HCT116 (cell line): Measurements from ENCODE around the gene SRRM1. TPM values are rescaled to one million over a fixed set of nuclear protein-coding genes. Genes with fewer than 3 reads are reported as not detected.

Experiments
- ATAC-seq: fragments of 200-7000 bp; cut with Tn5 transposase; 2 replicates; pipeline ENCODE4 v1.9.1; 2020; ENCODE audit warnings: mild to moderate bottlenecking, moderate library complexity
- BruUV-seq: library from RNA; stranded (reverse); fragments of 400-500 nt; replicated peaks from 2 replicates; lab custom pipeline; 2021; lab: Mats Ljungman, UMichigan
- CTCF ChIA-PET: fragments of 300-600 bp; sonication (Branson Sonifier 250); formaldehyde crosslinking; loops from one replicate; lab custom pipeline; 2021; ENCODE audit warnings: antibody characterized with exemption; lab: Charles Lee
- POLR2A ChIA-PET: fragments of 300-600, 350-600 bp; sonication (Branson Sonifier 250); formaldehyde crosslinking; loops from one replicate; lab custom pipeline; 2021; ENCODE audit warnings: antibody characterized with exemption; lab: Charles Lee
- RAD21 ChIA-PET, 2 experiments: fragments of 300-600 bp; sonication (Branson Sonifier 250); formaldehyde crosslinking; loops; one replicate each; lab custom pipeline; 2023; ENCODE audit warnings: low total read pairs in 2 of 2; ENCODE audit not compliant: uncharacterized antibody in 2 of 2, unreplicated experiment in 2 of 2, low non-redundant PET in 1 of 2; lab: Charles Lee
- DNase-seq: peaks from one replicate; pipeline ENCODE4 v3.0.0-alpha.2; 2010; ENCODE audit warnings: low read depth, low spot score
- H2AFZ ChIP-seq: fragments of 200-600 bp; shearing (Covaris generic), sonication (generic); 2 replicates; pipeline ENCODE4 v1.6.1; 2017; ENCODE audit warnings: low read depth, mixed run types, mixed read lengths, antibody characterized with exemption, low read length; ENCODE audit not compliant: poor library complexity, severe bottlenecking
- H3K27ac ChIP-seq: 2 replicates; pipeline ENCODE4 v1.5.1; 2012; ENCODE audit warnings: low read depth, low read length
- H3K27me3 ChIP-seq: fragments of 200-600 bp; sonication (generic); 2 replicates; pipeline ENCODE4 v1.6.1; 2016; ENCODE audit warnings: mixed run types, low read length, mixed read lengths; ENCODE audit not compliant: insufficient read depth
- H3K36me3 ChIP-seq, 2 experiments: fragments of 200-500 bp in 1 of 2; fragments of 200-600 bp in 1 of 2; sonication (Bioruptor generic) in 1 of 2; sonication (generic) in 1 of 2; 2 replicates each; pipeline versions ENCODE4 v1.5.1 to v1.6.1; 2014 to 2016; ENCODE audit warnings: low read length in 2 of 2, inconsistent platforms in 1 of 2, mixed read lengths in 1 of 2, mixed run types in 1 of 2; ENCODE audit not compliant: insufficient read depth in 2 of 2, control insufficient read depth in 1 of 2
- H3K4me1 ChIP-seq, 2 experiments: fragments of 200-600 bp in 1 of 2; sonication (generic) in 1 of 2; 2 replicates each; pipeline versions ENCODE4 v1.5.1 to v1.6.1; 2012 to 2017; ENCODE audit warnings: low read length in 2 of 2, inconsistent platforms in 1 of 2, mild to moderate bottlenecking in 1 of 2, mixed read lengths in 1 of 2, mixed run types in 1 of 2, moderate library complexity in 1 of 2; ENCODE audit not compliant: insufficient read depth in 2 of 2, control insufficient read depth in 1 of 2
- H3K4me2 ChIP-seq: fragments of 200-600 bp; sonication (generic); 2 replicates; pipeline ENCODE4 v1.6.1; 2017; ENCODE audit warnings: mixed run types, low read length, mixed read lengths
- H3K4me3 ChIP-seq, 2 experiments: fragments of 200-600 bp in 1 of 2; sonication (generic) in 1 of 2; replicated peaks in 1 of 2; 2 replicates each; pipeline ENCODE4 v1.5.1; 2011 to 2016; ENCODE audit warnings: low read length in 2 of 2, control low read depth in 1 of 2, low read depth in 1 of 2, mild to moderate bottlenecking in 1 of 2, mixed read lengths in 1 of 2, mixed run types in 1 of 2
- H3K79me2 ChIP-seq: fragments of 200-600 bp; sonication (generic); 2 replicates; pipeline ENCODE4 v1.6.1; 2017; ENCODE audit warnings: mild to moderate bottlenecking, mixed run types, low read length, moderate library complexity, mixed read lengths; ENCODE audit not compliant: insufficient read depth
- H3K9ac ChIP-seq: fragments of 200-600 bp; sonication (generic); 2 replicates; pipeline ENCODE4 v1.6.1; 2016; ENCODE audit warnings: low read length, mixed read lengths
- H3K9me2 ChIP-seq: fragments of 200-600 bp; sonication (generic), shearing (Covaris generic); 2 replicates; pipeline ENCODE4 v1.6.1; 2017; ENCODE audit warnings: mixed run types, mild to moderate bottlenecking, moderate library complexity; ENCODE audit not compliant: insufficient read depth
- H3K9me3 ChIP-seq, 2 experiments: fragments of 200-500 bp in 1 of 2; fragments of 200-600 bp in 1 of 2; sonication (Bioruptor generic) in 1 of 2; sonication (generic) in 1 of 2; 2 replicates each; pipeline ENCODE4 v1.6.1; 2014 to 2017; ENCODE audit warnings: low read length in 2 of 2, mixed read lengths in 2 of 2, inconsistent platforms in 1 of 2, low read depth in 1 of 2, mild to moderate bottlenecking in 1 of 2, mixed run types in 1 of 2, moderate library complexity in 1 of 2; ENCODE audit not compliant: control insufficient read depth in 1 of 2, insufficient read depth in 1 of 2
- H4K20me1 ChIP-seq: fragments of 200-600 bp; sonication (generic), shearing (Covaris generic); 2 replicates; pipeline ENCODE4 v1.6.1; 2017; ENCODE audit warnings: mixed run types, mild to moderate bottlenecking, moderate library complexity; ENCODE audit not compliant: insufficient read depth
- CBX3 ChIP-seq: IDR thresholded peaks from 2 replicates; pipeline ENCODE4 v1.6.1; 2012; ENCODE audit warnings: low read depth
- EGR1 ChIP-seq: IDR thresholded peaks from 2 replicates; pipeline ENCODE4 v1.6.1; 2012; ENCODE audit warnings: low read depth
- FOSL1 ChIP-seq: IDR thresholded peaks from 2 replicates; pipeline ENCODE4 v1.6.1; 2012; ENCODE audit warnings: low read depth
- POLR2AphosphoS5 ChIP-seq: IDR thresholded peaks from 2 replicates; pipeline ENCODE4 v1.6.1; 2011; ENCODE audit warnings: mild to moderate bottlenecking, low read depth, low read length, moderate library complexity
- SIN3A ChIP-seq: IDR thresholded peaks from 2 replicates; pipeline ENCODE4 v1.6.1; 2012; ENCODE audit warnings: low read depth
- ZFX ChIP-seq: fragments of 450-650 bp; IDR thresholded peaks from 2 replicates; pipeline ENCODE4 v1.6.1; 2017
- intact Hi-C: fragments of 100-400 bp; cut with micrococcal nuclease; formaldehyde crosslinking; loops from 2 replicates; pipeline ENCODE4 v1.10.0; 2022
- total RNA-seq: library from RNA; stranded (reverse); gene quantifications from one replicate; pipeline ENCODE4 v1.2.1, GENCODE V29; 2021; ENCODE audit not compliant: unreplicated experiment
- TF ChIP-seq, protein P1 (sequence below): IDR thresholded peaks from 2 replicates; pipeline ENCODE4 v1.6.1; 2011; ENCODE audit warnings: mild to moderate bottlenecking, low read length, moderate library complexity; ENCODE audit not compliant: insufficient replicate concordance; ENCODE audit errors: extremely low read depth
- TF ChIP-seq, protein P2 (sequence below): IDR thresholded peaks from 2 replicates; pipeline ENCODE4 v1.6.1; 2012; ENCODE audit warnings: low read depth

SRRM1 gene
- total RNA-seq, 1 experiment from 2014 or later, result 184 TPM

DNA sequence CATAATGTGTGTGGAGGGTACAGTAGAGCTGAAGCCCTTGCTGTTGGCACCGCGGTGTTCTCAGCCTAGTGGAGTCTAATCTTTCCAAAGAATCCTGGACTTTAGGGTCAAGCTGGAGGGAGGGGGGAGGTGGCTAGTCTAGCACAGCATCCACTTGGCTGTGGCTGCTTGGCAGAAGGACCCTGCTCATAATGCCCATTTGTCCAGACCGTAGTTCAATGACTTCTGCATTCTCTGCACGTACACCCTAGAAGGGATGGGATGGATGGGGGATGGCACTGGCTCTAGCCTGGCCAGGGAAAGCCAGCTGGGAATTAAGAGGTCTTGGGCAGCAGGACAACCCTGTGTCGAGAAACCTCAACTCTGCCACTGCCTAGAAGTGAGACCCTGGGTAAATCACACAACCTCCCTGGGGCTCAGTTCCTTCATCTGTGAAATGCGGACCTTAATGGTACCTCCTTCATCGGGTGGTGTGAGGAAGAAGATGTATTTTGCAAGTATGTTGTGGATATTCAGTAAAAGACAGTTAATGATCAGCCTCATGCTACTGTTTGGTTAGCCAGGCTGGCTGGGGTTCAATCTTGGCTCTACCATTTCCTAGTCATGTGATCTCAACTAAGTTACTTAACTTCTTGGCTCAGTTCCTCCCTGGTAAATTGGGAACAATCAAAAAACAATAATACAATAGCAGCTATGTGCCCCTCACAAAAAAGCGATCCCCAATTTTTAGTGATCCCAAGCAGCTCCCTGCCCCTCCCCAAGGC, 75.0 kb downstream of the SRRM1 start:
- no peak for ATAC-seq
- Histone ChIP-seq H3K79me2 (no peaks in the 10 kb centered on the region), H3K9me3 (no peaks in the 10 kb centered on the region), H4K20me1 (no peaks in the 10 kb centered on the region), H3K4me3 (0 out of 4 replicates have a peak overlapping the region, but pooled peaks of 1 of the 2 experiments have one; percentile 20), H3K27me3 (no peaks in the 10 kb centered on the region), H3K9me2 (no peaks in the 10 kb centered on the region), H3K36me3 (no peaks in the 10 kb centered on the region)
- no peak for DNase-seq
- POLR2A ChIA-PET, result interaction anchor here (1.6 kb wide), 1 partner anchor 13 kb away, joined by 3 read pairs; no protein-coding TSS in a partner anchor
- RAD21 ChIA-PET, result no interaction called here
- intact Hi-C loops, result no loop called here
- TF ChIP-seq, protein P1, sequence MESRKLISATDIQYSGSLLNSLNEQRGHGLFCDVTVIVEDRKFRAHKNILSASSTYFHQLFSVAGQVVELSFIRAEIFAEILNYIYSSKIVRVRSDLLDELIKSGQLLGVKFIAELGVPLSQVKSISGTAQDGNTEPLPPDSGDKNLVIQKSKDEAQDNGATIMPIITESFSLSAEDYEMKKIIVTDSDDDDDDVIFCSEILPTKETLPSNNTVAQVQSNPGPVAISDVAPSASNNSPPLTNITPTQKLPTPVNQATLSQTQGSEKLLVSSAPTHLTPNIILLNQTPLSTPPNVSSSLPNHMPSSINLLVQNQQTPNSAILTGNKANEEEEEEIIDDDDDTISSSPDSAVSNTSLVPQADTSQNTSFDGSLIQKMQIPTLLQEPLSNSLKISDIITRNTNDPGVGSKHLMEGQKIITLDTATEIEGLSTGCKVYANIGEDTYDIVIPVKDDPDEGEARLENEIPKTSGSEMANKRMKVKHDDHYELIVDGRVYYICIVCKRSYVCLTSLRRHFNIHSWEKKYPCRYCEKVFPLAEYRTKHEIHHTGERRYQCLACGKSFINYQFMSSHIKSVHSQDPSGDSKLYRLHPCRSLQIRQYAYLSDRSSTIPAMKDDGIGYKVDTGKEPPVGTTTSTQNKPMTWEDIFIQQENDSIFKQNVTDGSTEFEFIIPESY, result no peak
- TF ChIP-seq ZFX (no peak), CBX3 (no peak), POLR2AphosphoS5 (no peak), EGR1 (no peak), FOSL1 (no peak), SIN3A (no peak)
- TF ChIP-seq, protein P2, sequence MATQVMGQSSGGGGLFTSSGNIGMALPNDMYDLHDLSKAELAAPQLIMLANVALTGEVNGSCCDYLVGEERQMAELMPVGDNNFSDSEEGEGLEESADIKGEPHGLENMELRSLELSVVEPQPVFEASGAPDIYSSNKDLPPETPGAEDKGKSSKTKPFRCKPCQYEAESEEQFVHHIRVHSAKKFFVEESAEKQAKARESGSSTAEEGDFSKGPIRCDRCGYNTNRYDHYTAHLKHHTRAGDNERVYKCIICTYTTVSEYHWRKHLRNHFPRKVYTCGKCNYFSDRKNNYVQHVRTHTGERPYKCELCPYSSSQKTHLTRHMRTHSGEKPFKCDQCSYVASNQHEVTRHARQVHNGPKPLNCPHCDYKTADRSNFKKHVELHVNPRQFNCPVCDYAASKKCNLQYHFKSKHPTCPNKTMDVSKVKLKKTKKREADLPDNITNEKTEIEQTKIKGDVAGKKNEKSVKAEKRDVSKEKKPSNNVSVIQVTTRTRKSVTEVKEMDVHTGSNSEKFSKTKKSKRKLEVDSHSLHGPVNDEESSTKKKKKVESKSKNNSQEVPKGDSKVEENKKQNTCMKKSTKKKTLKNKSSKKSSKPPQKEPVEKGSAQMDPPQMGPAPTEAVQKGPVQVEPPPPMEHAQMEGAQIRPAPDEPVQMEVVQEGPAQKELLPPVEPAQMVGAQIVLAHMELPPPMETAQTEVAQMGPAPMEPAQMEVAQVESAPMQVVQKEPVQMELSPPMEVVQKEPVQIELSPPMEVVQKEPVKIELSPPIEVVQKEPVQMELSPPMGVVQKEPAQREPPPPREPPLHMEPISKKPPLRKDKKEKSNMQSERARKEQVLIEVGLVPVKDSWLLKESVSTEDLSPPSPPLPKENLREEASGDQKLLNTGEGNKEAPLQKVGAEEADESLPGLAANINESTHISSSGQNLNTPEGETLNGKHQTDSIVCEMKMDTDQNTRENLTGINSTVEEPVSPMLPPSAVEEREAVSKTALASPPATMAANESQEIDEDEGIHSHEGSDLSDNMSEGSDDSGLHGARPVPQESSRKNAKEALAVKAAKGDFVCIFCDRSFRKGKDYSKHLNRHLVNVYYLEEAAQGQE, result no peak
- TF ChIP-seq, all 23 proteins: peak for 0
- Histone ChIP-seq H3K4me2 (peak overlapping the region; percentile 48), H3K9ac (no peak overlapping the region), H3K4me1 (peaks cover 17 to 59% of the 10 kb centered on the region in 2 experiments), H2AFZ (no peak overlapping the region), H3K27ac (no peak overlapping the region)
- CTCF ChIA-PET, result no interaction called here
- BruUV-seq, result no TSS peak
